Measurements from ENCODE around the gene GLIPR1.
"Not testable (repeated sequence)": the region's sequence is repeated elsewhere in the genome, so short reads cannot be mapped to it uniquely, and the experiment has no call there.

GLIPR1 gene

DNA sequence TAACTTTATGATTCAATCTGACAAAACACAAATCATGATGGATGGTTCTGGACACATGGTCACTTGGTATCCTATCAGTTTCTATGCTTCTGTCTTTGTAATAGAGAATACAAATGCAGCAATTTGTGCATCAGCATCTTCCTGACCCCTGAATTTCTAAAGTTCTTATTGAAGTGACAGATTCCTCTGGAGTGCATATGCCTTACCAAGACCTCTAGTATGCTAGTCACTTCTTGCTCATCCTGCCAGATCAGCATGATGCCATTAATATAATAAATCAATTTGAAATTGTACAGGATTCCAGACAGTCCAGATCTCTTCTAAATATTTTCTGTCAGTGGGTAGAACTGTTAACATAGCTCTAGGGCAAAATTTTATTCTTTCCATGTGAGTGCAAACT lies 40.6 kb upstream of the GLIPR1 start:
- DNase-seq (ENCODE audit: extremely low read depth, insufficient read length) = no peak
- Histone ChIP-seq H3K27me3 (replicated peaks; ENCODE audit: control insufficient read depth, insufficient read depth, low read length) (no peaks in the 10 kb centered on the region), H3K36me3 (ENCODE audit: control insufficient read depth, insufficient read depth, low read length) (no peaks in the 10 kb centered on the region), H3K4me3 (replicated peaks; ENCODE audit: low read depth, low read length) (no peak overlapping the region)
- TF ChIP-seq, protein P1, sequence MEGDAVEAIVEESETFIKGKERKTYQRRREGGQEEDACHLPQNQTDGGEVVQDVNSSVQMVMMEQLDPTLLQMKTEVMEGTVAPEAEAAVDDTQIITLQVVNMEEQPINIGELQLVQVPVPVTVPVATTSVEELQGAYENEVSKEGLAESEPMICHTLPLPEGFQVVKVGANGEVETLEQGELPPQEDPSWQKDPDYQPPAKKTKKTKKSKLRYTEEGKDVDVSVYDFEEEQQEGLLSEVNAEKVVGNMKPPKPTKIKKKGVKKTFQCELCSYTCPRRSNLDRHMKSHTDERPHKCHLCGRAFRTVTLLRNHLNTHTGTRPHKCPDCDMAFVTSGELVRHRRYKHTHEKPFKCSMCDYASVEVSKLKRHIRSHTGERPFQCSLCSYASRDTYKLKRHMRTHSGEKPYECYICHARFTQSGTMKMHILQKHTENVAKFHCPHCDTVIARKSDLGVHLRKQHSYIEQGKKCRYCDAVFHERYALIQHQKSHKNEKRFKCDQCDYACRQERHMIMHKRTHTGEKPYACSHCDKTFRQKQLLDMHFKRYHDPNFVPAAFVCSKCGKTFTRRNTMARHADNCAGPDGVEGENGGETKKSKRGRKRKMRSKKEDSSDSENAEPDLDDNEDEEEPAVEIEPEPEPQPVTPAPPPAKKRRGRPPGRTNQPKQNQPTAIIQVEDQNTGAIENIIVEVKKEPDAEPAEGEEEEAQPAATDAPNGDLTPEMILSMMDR (IDR thresholded peaks at IDR 0.05; ENCODE audit: insufficient read depth, low read length, poor library complexity, severe bottlenecking) = no peak

DNA sequence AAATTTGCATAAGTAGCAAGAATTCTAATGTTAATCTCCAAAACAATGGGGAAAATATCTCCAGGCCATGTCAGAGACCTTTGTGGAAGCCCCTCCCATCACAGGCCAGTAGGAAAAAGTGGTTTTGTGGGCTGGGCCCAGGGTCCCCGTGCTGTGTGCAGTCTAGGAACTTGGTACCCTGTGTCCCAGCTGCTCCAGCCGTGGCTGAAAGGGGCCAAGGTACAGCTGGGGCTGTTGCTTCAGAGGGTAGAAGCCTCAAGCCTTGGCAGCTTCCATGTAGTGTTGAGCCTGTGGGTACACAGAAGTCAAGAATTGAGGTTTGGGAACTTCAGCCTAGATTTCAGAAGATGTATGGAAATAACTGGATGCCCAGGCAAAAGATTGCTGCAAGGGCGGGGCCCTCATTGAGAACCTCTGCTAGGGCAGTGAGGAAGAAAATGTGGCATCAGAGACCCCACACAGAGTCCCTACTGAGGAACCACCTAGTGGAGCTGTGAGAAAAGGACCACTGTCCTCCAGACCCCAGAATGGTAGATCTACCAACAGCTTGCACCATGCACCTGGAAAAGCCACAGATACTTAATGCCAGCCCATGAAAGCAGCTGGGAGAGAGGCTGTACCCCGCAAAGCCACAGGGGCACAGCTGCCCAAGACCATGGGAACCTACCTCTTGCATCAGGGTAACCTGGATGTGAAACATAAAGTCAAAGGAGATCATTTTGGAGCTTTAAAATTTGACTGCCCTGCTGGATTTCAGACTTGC lies 38.7 kb upstream of the GLIPR1 start:
- DNase-seq (ENCODE audit: extremely low read depth, insufficient read length); H3K36me3 ChIP-seq (ENCODE audit: control insufficient read depth, insufficient read depth, low read length); H3K4me3 ChIP-seq (replicated peaks; ENCODE audit: low read depth, low read length); H3K27me3 ChIP-seq (replicated peaks; ENCODE audit: control insufficient read depth, insufficient read depth, low read length): not testable (repeated sequence)

DNA sequence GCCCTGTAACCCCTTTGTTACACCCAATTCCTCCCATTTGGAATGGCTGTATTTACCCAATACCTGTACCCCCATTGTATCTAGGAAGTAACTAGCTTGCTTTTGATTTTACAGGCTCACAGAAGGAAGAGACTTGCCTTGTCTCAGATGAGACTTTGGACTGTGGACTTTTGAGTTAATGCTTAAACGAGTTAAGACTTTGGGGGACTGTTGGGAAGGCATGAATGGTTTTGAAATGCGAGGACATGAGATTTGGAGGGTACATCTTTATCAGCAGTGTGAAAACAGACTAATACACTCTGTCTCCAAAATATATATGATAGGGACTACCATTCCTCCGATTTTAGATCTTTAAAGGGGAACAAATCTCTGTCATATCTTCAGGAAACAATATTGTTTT lies 38.1 kb upstream of the GLIPR1 start:
- not testable (repeated sequence) for H3K4me3 ChIP-seq (replicated peaks; ENCODE audit: low read depth, low read length); H3K36me3 ChIP-seq (ENCODE audit: control insufficient read depth, insufficient read depth, low read length); DNase-seq (ENCODE audit: extremely low read depth, insufficient read length); H3K27me3 ChIP-seq (replicated peaks; ENCODE audit: control insufficient read depth, insufficient read depth, low read length)

DNA sequence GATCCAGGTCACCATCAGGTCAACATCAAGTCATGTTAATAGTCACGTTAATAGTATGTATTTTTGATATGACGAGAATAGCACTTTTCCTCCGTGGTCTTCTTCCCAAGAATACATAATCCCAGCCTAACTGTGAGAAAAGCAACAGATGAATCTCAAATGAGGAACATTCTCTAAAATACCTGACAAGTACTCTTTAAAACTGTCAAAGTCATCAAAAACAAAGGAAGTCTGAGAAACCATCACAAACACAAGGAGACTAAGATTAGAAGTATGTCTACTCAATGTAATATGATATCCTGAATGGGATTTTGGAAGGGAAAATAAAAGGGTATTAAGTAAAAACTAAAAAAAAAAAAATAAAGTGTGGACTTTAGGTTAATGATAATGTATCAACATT lies 36.8 kb upstream of the GLIPR1 start:
- Histone ChIP-seq H3K4me3 (replicated peaks; ENCODE audit: low read depth, low read length) (no peak overlapping the region), H3K36me3 (ENCODE audit: control insufficient read depth, insufficient read depth, low read length) (no peaks in the 10 kb centered on the region), H3K27me3 (replicated peaks; ENCODE audit: control insufficient read depth, insufficient read depth, low read length) (no peaks in the 10 kb centered on the region)
- DNase-seq (ENCODE audit: extremely low read depth, insufficient read length) = no peak
- TF ChIP-seq, protein P1 (IDR thresholded peaks at IDR 0.05; ENCODE audit: insufficient read depth, low read length, poor library complexity, severe bottlenecking) = no peak

DNA sequence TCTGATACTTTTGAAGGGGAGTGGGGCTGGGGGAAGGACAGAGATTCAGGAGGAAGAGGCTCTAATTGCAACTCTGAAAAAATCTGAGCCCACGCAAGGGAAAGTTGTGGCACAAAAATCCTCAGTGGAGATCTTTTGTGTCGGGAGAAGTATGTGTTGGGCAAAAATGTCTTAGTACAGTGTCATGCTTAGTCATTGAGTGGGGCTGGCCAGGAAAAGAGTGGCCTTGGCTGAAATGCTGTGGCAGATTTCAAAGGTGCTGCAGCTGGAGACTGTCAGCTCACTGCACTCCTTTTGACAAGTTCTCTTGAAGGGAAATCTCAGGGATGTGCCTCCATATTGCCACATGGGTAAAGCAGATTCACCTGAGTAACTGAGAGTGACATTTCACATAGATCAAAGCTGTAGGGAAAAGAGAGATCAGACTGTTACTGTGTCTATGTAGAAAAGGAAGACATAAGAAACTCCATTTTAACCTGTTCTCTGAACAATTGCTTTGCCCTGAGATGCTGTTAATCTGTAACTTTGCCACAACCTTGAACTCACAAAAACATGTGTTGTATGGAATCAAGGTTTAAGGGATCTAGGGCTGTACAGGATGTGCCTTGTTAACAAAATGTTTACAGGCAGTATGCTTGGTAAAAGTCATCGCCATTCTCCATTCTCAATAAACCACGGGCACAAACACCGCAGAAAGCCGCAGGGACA lies 36.0 kb upstream of the GLIPR1 start:
- Histone ChIP-seq H3K36me3 (ENCODE audit: control insufficient read depth, insufficient read depth, low read length) (no peaks in the 10 kb centered on the region), H3K27me3 (replicated peaks; ENCODE audit: control insufficient read depth, insufficient read depth, low read length) (no peaks in the 10 kb centered on the region), H3K4me3 (replicated peaks; ENCODE audit: low read depth, low read length) (no peak overlapping the region)
- TF ChIP-seq, protein P1 (IDR thresholded peaks at IDR 0.05; ENCODE audit: insufficient read depth, low read length, poor library complexity, severe bottlenecking) = no peak
- no peak for DNase-seq (ENCODE audit: extremely low read depth, insufficient read length)

DNA sequence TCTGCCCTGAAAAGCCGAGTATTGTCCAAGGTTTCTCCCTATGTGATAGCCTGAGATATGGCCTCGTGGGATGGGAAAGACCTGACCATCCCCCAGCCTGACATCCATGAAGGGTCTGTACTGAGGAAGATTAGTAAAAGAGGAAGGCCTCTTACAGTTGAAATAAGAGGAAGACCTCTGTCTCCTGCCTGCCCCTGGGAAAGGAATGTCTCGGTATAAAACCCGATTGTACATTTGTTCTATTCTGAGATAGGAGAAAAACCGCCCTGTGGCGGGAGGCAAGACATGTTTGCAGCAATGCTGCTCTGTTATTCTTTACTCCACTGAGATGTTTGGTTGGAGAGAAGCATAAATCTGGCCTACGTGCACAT lies 35.4 kb upstream of the GLIPR1 start:
- H3K27me3 ChIP-seq (replicated peaks; ENCODE audit: control insufficient read depth, insufficient read depth, low read length); DNase-seq (ENCODE audit: extremely low read depth, insufficient read length); H3K4me3 ChIP-seq (replicated peaks; ENCODE audit: low read depth, low read length); H3K36me3 ChIP-seq (ENCODE audit: control insufficient read depth, insufficient read depth, low read length): not testable (repeated sequence)

DNA sequence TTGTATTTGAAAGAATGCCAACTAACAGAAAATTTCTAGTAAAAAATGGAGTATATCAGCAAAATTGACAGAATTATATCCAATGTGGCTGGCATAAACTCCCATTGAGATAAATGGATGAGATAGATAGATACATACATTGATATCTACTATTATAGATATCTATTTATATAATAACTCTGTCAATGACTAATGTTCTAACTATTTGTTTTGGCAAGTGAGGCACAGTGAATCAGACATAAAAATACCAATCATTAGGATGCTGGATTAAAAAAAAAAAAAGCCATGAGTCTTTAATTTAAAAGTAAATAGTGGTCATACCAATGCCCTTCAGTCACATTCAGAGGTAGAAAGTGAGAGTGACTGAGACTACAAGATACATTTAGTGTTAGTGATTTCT lies 33.7 kb upstream of the GLIPR1 start:
- H3K27me3 ChIP-seq (replicated peaks; ENCODE audit: control insufficient read depth, insufficient read depth, low read length) = no peaks in the 10 kb centered on the region
- no peak for DNase-seq (ENCODE audit: extremely low read depth, insufficient read length)
- H3K36me3 ChIP-seq (ENCODE audit: control insufficient read depth, insufficient read depth, low read length) = no peaks in the 10 kb centered on the region
- H3K4me3 ChIP-seq (replicated peaks; ENCODE audit: low read depth, low read length) = no peak overlapping the region
- TF ChIP-seq, protein P1 (IDR thresholded peaks at IDR 0.05; ENCODE audit: insufficient read depth, low read length, poor library complexity, severe bottlenecking) = no peak
